NCI-H526 (cell line): ENCODE data around the gene SLC26A9.
A peak's percentile ranks its signal among the peaks of the same experiment; 100 is the strongest.

ENCODE experiments used
- DNase-seq, 2 experiments: peaks; one replicate each; lab custom pipeline; 2025; lab: John Stamatoyannopoulos, UW

Gene SLC26A9, protein sequence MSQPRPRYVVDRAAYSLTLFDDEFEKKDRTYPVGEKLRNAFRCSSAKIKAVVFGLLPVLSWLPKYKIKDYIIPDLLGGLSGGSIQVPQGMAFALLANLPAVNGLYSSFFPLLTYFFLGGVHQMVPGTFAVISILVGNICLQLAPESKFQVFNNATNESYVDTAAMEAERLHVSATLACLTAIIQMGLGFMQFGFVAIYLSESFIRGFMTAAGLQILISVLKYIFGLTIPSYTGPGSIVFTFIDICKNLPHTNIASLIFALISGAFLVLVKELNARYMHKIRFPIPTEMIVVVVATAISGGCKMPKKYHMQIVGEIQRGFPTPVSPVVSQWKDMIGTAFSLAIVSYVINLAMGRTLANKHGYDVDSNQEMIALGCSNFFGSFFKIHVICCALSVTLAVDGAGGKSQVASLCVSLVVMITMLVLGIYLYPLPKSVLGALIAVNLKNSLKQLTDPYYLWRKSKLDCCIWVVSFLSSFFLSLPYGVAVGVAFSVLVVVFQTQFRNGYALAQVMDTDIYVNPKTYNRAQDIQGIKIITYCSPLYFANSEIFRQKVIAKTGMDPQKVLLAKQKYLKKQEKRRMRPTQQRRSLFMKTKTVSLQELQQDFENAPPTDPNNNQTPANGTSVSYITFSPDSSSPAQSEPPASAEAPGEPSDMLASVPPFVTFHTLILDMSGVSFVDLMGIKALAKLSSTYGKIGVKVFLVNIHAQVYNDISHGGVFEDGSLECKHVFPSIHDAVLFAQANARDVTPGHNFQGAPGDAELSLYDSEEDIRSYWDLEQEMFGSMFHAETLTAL

DNA sequence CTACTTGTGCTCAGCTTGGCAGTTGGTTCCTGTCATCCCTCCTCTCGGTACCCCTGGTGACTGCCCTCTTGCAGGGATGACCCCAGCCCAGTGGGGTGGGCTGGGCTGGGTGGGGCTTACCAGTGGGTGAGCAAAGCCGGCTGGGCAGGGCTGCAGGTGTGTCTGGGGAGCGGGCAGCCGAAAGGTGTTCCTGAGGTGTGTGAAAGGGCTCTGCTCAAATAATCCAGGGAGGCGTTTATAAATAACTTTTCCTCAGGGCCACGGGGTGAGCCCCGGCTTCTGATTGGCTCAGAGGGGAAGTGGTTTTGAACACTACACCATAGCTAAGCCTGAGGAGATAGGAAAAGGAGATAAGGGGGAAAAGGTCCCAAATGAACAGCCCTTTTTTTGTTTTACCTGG is at the start of gene SLC26A9:
Gene SLC26A9, minus strand, starts transcription at position 212 of the 400 bp plus-strand sequence. CDS start 7,636 bp downstream, outside the sequence.
- DNase-seq, result no peak

DNA sequence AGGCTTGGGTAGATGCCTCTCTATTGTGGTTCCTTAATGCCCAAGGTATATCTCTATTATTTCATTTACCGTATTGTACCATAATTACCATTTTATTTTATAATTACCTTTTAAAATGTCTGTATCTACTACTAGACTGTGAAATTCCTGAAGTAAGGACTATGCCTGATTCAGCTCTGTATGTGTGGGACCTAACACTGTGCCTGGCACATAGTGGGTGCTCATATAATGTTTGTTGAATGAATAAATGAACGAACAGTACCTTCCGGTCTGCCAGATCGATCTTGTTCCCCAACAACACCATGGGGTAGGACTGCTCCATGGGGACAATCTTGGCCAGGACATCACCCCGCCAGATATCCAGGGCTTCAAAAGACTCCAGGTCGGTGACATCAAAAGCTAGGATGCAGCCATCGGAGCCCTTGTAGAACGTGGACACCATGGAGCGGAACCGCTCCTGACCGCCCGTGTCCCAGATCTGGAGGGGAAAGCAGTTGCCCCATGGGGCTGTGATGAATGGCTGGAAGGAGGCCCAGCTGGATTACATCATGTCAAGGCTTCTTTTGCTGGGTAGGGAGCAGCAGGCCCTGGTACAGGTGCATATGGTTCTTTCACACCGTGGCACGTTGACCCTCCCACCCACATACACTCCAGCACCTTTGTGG is 49.1 kb upstream of the SLC26A9 start:
- DNase-seq, result no peak

DNA sequence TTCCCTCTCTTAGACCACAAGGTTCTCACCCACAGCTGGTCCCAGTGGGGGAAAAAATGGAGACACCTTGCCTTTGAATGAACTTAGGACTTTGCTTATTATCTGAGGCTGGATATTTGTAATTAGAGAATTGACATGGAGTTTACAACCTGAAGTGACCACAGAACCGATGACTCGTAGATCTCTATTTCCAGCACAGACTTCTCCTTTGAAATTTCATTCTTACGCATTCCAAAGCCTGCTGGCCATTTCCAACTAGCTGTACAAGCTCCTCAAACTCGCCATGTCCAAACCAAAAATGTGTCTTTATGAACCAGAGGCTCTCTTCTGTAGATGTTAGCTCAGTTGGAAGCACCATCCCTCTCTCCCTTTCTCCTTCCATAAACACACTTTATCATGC is 48.0 kb upstream of the SLC26A9 start:
- no peak for DNase-seq

DNA sequence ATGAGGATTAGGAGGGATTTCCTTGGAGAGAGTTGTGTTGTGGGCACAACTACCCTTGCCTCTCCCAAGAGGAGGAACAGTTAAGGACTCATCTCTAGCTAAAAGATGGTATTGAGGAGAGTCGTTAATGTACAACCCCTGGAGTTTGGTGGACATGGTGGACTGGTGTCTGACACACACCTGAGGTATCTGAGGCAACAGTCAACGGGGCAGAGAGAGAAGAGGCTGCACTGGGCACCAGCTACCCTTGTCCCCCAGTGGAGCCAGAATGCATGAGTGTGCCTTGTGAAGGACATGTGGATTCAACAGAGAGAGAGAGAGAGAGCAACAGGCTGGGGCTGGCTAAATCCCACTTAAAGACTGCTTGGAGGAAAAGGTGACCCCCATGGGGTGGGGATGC is 47.0 kb upstream of the SLC26A9 start:
- DNase-seq, result no peak

DNA sequence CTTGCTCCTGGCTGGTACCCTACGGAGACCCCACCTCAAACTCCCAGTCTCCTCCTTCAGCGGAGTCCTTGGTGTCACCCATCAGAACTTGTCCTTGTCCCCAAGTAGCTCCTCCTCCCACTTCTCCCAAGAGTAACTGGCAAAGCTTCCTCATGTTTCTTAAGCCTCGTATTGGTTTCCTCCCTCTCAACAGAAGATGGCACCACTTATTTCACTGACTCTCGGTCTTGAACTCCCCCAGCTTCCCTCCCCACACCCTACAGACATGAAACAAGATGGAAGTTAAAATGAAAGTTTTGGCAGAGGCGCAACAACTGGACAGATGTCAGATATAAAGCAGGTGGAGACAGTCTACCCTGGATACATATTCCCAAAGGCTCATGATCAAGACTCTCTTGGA is 46.5 kb upstream of the SLC26A9 start:
- DNase-seq, result no peak

DNA sequence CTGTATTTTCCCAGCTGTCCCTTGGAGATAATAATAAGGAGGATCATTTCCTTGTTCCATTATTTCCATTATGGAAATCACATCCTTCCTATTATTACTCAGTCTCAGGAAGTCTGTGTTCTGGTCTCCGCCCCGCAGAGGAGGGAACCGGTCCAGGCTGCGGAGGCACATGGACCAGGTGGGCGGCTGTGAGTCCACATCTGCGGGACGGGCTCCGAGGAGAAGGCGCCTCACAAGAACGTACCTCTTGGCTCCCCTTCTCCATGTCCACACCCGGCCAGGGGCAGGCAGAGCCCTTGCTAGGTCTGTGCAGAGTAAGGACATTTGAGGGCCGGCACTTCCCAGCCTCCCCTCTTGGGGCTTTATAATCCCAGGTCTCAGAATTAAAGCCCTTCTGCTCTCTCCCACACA is 45.3 kb upstream of the SLC26A9 start:
- no peak for DNase-seq

DNA sequence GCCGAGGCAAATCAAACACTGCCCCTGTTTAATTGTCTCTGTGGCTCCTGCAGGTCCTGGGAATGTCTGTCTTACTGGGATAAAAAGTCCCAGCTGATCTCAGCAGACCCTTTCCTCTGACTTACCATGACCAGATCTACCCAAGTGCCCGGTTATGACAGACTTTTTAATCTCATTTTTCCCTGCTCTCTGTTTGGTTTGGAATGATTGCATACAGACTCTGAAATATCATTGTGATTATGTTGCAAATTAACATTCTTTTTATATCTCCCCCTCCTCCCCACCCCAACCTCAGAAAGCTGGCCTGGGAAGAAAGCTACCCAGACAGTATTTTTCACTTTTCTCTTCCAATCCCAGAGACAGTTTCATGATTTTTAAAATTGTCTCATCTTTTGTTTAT is 43.6 kb upstream of the SLC26A9 start:
- DNase-seq, result no peak

DNA sequence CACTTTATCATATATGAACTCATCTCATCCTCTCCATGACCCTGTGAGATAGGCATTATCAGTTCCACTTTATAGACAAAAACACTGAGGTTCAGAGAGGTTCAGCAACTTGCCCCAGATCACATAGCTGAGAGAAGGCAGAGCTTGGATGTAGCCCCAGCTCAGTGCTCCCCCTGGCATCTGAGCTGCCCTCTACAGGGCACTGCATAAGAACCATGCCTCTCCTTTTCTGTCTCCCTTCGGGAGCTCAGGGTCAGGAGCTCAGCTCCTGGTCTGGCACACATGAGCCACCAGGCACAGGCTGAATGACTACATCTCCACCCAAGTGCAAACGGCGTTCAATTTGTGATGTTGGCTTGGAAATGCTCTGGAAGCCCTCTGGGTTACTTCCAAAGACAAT is 43.0 kb upstream of the SLC26A9 start:
- no peak for DNase-seq

DNA sequence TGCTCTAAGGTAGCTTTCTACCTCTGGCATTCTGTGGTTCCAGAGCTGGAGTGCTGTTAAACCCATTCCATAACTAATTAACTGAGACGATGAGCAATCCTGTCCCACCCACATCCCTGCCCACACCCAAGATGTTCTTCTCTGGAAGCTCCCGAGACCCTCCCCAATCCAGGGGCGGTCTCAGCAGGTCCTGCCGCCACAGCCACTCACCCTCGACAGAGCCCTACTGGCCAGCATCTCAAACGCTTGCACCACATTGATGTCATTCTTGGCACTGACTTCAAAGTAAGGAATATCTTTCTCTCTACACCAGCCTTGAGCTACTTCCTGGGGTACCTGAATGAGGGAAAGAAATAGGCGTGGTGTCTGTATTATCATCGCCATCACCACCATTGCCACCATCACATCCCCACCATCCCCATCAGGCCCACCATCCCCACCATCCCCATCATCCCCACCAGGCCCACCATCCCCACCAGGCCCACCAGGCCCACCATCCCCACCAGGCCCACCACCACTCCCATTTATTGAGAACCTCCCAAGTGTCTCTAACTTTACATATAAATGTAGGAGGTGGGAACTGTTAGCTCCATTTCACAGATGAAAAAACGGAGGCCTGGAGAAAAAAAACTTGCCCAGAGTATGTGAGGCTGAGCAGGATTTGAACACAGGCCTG is 42.2 kb upstream of the SLC26A9 start:
- DNase-seq, result no peak

DNA sequence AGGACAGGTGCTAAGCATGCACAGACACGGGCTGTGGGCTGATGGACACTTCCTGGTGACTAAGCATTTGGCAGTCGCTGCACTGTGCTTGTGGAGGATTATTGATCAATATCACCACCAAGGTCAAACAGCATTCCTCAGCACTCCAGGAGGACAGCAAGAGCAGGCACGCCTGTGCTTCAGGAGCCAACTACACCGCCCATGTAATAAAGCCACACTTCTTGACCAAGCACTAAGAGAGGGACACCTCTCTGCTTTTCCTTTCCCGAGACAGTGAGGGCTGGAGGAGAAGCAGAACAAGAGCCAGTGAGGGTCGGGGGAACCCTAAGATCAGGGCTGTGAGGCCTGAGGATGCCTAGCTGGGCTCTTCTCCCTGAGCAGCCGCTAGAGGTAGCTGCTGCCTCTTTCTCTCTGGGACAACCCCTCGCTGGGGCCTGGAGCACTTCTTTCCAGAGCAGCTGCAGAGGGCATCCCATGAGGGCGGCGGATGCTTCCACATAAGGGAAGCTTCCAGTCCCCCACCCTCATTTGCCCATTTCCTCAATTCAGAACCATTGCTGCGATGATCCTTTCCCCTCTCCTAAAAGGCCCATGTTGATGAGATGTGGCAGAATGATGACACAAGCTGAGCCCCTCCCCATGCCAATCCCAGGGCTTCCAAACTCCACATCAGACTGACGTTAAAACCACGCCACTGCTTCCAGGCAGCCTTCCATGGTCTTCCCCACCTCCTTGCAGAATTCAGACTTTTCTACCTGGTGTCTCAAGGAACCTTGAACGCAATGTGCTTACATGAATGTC is 40.9 kb upstream of the SLC26A9 start:
- peak; percentile 12 to 74 for DNase-seq

DNA sequence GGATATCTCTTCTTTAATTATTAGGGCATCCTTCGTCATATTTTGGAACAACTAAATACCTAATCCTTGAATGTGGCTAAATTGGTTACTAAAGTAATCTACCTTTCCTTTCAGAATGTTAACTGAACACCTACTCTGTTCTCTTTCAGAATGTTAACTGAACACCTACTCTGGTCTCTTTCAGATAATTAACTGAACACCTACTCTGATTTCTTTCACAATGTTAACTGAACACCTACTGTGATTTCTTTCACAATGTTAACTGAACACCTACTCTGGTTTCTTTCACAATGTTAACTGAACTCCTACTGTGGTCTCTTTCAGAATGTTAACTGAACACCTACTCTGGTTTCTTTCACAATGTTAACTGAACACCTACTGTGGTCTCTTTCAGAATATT is 38.0 kb upstream of the SLC26A9 start:
- no peak for DNase-seq

DNA sequence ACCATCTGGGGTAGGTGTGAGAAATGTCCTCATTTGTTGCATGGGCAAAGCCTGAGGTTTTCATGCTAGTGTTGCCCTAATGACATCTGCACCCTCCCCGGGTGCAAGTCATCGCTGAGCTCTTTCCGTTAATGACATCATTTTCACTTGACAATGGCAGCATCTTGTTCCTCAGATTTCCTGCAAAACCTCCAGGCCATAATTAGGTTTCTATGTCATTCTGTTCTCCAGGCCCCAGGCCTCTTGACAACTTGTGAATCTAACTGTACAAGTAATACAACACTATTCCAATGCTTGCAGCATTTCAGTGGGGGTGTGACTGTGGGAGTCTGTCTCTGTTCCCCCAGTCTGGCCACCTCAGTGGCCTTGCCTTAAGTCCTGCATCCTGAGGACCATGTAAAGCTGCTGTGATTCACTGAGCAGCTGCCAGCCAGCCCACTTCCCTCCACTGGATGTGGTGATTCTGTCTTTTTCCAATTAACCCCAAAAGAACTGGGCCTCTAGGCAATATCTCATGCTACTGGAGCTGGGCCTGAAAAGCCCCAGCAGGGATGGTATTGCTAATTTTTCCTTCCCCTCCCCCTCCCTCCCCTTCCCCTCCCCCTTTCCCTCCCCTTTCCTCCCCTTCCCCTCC is 37.1 kb upstream of the SLC26A9 start:
- DNase-seq, result no peak

DNA sequence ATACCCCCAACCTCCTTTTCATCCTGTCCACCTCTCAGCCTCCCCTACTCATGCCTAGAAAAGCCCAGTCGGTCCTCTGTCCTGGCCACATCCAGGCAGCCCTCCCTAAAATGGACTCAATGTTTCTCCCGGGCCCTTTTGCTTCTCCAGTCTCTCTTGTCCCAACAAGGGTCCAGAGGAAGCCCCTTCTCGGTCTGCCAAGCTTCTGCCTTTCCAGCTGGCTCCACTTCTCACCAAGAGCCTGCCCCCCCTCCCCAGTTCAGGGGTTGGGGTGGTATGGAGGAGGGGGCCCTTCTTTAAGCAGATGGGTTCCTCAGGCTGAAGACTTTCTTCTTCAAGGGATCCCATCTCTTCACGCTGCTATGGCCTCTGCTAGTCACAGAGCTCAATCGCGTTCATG is 36.0 kb upstream of the SLC26A9 start:
- DNase-seq, result no peak

DNA sequence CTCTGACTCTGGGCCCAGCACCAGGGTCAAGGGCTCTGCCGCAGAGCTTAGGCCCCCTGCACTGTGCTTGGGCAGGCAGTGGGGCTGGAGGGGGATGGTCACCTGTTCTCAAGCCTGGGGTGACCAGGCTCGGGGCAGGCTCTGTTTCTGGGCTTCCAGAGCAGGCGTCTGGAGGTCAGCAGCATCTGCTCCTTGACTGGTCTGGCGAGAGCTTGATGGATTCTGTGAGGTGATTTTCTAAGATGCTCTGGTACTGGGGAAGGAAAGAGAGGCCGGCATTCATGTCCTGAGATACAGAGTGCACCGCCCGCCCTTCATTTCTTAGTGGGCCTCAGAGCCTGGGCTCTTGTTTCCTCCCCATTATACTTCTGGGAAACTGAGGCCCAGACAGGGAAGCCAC is 35.4 kb upstream of the SLC26A9 start:
- DNase-seq, result no peak

DNA sequence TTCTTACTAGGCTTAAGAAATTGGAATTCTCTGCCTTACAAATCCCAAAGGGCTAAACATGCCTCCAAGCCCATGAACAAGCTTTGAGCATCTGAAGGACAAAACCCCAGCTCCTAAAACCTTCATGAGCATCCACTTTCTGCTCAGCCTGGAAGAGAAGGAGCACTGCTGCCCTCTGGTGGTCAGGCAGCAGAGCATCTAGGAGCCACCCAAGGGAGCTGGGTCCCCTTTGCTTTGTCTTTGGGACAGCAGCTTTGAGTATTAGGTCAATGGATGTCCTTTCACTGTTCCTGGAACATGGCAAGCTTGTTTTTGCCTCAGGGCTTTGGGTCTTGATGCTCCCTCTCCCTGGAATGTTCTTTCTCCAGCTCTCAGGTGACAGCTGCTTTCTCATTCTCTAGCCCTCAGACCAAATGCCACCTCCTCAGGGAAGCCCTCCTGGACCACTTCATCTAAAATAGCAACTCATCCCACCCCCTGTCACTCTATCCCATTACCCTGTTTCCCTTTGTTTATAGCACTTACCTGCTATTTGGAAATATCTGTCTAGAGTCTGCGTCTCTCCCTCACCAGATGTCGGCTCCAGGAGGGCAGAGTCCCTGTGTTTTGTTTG is 34.3 kb upstream of the SLC26A9 start:
- DNase-seq, result peak; percentile 82 to 88

DNA sequence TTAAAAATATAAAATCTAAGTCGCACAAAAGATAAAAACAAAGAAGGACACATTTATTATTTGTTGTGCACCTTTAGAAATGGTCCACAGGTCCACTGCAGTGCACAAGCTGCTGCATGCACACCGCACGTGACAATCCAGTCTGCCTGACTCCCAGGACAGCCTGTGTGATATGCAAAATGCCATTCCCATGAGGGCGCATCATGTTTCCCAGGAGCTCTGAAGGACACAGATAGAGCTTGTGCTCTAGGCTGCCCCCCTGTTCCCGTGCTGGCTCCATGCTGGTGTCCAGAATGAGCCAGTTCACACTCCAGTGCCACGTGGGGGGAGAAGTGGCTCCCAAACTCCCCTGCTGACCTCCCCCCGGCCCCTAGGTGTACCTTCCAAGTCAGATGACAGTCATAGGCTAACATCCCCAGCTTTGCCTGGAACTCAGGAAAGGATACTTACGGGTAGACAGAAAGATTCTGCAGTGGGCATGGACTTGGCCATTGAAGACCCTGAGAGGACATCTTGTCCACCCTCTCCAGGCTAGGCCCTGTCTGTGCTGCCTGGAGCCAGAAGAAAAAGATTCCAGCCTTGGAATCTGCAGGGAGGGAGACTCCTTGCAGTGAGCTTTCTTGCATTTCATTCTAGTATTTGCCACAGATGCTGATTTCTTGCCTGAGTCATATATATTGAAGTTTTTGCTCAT is 33.6 kb upstream of the SLC26A9 start:
- DNase-seq, result peak; percentile 94

DNA sequence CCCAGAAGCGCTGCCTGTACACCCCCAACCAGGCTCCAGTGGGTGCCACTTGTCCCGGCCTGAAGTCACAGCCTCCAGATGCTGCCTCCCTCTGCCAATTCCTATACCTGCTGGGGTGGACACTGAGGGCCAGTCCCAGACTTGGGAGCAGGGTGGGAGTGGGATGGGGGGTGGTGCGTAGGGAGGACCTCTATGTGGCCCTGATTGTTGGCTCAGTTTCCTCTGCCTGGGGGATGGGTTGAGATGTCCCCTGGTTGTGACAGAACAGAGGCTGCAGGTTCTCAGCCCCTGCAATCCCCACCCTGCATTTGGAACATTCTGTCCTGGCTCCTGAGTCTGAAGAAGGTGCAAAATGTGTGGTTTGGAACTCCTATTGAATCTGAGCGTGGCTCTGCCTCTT is 32.8 kb upstream of the SLC26A9 start:
- DNase-seq, result no peak

DNA sequence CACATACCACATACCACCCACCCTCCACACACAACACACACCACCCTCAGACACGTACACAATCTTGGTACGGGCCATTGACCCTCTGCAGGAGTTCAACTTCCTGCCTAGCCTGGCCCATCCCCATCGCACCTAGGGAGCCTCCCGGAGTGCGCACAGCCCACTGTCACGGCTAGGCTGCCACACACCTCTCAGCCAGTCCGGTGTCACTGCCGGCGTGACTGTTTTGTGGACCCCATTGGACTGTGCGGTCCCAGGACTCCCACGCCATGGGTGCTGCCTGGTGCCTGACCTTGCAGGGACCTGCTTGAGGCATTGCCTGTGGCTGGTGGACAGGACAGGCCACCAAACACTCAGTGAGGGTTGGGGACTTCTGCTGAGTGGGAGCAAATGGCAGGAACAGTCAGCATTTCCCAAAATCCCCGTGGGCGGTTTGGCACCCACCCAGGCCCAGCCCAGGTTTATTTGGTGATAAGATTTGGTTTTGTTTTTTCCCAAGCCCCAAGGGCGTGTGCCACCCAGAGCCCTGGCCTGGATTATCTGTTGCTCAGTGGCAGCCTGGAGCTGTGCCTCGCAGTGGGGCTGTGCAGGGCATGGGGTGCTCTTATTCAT is 32.2 kb upstream of the SLC26A9 start:
- DNase-seq, result no peak

DNA sequence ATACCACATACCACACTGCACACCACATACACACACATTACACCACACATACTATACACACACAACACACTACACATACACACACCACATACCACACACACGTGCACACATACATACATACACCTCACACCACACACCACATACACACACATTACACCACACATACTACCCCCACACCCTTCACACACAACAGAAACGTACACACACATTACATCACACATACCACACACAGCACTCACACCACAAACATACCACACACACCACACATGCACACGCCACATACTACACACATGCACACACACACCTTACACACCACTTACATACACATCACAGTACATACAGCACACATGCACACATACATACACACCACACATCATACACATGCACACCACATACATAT is 31.5 kb upstream of the SLC26A9 start:
- no peak for DNase-seq
